Omental fat pad (tissue), 4 donors: ENCODE data around the gene BICC1. TPM values are rescaled to one million over a fixed set of nuclear protein-coding genes. Genes with fewer than 3 reads are reported as not detected.
A peak's percentile ranks its signal among the peaks of the same experiment; 100 is the strongest.

Experiments used
- ATAC-seq: fragments of 150-250 bp; one replicate; pipeline ENCODE4 v1.9.1; 2016; ENCODE audit warnings: mild to moderate bottlenecking, moderate library complexity; ENCODE audit not compliant: low FRiP score
- DNase-seq: peaks from one replicate; pipeline ENCODE4 v3.0.0-alpha.2; 2019; ENCODE audit warnings: low spot score
- total RNA-seq, 4 donors: library from RNA; depleted of rRNA; stranded (reverse); fragments of >200 nt; gene quantifications; one replicate each; pipeline ENCODE4 v1.1.0, GENCODE V29; 2016
- TF ChIP-seq, protein P1 (sequence below), 3 donors: fragments of 450-650 bp; IDR thresholded peaks; one replicate each; pipeline ENCODE4 v1.5.1; 2016 to 2017; ENCODE audit warnings: antibody characterized with exemption in 3 of 3, mild to moderate bottlenecking in 3 of 3, moderate library complexity in 2 of 3

Gene BICC1
- total RNA-seq, 4 donors from 2014 or later, result 14.8 to 44.6 (median 27.2) TPM

DNA sequence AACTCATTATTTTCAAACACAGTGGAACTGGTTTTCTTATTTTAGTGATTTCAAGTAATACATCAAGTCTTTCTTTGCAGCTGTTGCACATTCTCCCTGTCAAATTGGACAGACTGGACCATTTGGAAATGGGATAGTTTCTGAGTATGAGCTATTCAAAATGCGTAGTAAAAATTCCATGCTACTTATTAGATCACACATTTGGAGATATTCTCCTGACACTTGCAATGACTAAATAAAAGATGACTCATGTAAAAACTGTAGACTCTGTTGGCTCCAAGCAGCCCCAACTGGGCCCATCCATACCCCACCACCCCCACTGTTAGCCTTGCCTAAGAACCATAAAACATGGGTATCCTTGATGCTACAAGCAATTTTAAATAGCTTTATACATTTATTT, 25.9 kb upstream of the BICC1 start:
- DNase-seq (no peak), ATAC-seq (peak; percentile 41)
- TF ChIP-seq, protein P1, sequence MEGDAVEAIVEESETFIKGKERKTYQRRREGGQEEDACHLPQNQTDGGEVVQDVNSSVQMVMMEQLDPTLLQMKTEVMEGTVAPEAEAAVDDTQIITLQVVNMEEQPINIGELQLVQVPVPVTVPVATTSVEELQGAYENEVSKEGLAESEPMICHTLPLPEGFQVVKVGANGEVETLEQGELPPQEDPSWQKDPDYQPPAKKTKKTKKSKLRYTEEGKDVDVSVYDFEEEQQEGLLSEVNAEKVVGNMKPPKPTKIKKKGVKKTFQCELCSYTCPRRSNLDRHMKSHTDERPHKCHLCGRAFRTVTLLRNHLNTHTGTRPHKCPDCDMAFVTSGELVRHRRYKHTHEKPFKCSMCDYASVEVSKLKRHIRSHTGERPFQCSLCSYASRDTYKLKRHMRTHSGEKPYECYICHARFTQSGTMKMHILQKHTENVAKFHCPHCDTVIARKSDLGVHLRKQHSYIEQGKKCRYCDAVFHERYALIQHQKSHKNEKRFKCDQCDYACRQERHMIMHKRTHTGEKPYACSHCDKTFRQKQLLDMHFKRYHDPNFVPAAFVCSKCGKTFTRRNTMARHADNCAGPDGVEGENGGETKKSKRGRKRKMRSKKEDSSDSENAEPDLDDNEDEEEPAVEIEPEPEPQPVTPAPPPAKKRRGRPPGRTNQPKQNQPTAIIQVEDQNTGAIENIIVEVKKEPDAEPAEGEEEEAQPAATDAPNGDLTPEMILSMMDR (IDR thresholded peaks at IDR 0.05), result no peak

DNA sequence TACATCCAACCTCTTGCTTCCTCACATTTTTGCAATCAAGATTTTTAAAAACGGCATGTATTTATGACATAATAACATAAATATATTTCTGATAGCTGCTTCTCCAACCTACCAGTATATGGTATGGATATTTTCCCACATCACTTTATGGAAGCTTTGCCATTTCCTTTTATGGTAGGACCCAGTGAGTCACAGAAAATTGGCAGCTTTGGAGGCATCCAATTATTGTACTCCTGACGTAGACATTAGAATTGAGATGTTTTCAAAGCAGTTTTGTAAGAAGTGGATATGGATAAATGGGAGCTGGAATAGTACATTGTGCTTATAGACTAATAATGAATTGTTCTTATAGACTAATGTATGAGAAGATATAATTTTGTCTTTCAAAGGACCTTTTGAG, 23.8 kb upstream of the BICC1 start:
- ATAC-seq (no peak), DNase-seq (no peak)
- TF ChIP-seq, protein P1 (IDR thresholded peaks at IDR 0.05), result no peak

DNA sequence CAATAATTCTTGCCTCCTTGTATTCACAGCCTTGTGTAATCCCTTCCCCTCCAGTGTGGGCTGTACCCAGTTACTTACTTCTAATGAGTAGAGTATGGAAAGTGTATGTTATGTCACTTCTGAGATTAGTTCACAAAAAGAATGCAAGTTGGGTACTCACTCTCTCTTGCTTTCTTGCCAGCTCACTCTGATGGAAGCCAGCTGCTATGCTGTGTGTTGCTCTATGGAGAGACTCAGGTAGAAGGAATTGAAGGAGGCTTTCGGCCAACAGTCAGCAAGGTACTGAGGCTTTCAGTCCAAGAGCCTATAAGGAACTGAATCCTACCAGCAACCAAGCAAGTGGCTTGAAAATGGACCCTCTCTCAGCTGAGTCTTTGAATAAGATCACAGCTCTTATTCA, 9.7 kb upstream of the BICC1 start:
- ATAC-seq (no peak), DNase-seq (no peak)
- TF ChIP-seq, protein P1 (IDR thresholded peaks at IDR 0.05), result no peak

DNA sequence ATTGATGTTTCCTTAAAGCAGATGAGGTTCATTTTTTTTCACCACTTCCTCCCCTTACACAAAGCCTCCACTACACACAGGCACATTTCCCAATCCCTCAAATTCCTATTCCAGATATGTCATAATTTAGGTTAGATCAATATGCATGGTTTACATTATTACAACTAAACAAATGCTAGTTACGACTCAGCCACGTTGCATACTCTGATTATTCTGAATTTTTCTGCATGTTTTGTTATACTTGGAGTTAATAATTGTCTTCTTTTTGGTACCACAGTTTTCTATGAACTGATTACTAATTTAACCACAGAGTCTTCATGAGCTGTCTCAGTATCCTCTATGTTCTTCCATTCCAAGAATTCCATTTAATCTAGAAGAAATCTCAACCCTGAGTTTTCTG, 4.4 kb upstream of the BICC1 start:
- TF ChIP-seq, protein P1 (IDR thresholded peaks at IDR 0.05), result no peak
- ATAC-seq, result no peak
- no peak for DNase-seq

DNA sequence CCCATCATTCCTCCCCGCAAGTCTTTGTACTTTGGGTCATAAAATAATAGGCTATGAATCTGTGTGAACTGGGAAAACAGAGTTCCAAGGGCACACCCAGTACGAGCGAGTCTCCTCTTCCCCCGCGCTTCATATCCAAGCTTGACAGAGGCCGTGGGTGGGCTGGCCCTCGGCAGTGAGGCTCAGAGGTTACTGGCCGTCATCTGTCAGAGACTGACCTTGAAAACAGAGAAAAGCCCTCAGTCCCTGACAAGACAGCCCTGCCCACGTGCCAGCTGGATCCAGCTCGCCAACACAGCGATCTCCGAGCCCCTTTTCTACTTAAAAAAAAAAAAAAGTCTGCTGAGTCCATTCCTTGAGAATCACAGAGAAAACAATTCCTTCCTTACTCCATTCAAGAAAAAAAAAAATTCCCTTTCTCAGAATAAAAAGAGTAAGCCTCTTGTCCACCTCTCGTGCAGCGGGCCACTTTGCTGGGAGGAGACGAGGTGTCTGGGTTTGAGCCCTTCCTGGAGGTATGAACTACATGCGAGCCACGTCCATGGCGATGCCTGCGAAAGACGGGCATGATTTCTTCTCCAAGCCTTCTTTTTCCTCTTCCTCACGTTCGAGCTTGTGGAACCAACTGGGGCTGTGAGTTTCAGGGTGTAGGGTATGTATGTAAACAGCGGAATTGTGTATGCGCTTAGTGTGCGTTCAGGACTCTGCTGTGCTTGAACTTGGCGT, 744 bp upstream of the BICC1 start:
- TF ChIP-seq, protein P1 (IDR thresholded peaks at IDR 0.05), result no peak
- ATAC-seq (peak; percentile 66), DNase-seq (no peak)

DNA sequence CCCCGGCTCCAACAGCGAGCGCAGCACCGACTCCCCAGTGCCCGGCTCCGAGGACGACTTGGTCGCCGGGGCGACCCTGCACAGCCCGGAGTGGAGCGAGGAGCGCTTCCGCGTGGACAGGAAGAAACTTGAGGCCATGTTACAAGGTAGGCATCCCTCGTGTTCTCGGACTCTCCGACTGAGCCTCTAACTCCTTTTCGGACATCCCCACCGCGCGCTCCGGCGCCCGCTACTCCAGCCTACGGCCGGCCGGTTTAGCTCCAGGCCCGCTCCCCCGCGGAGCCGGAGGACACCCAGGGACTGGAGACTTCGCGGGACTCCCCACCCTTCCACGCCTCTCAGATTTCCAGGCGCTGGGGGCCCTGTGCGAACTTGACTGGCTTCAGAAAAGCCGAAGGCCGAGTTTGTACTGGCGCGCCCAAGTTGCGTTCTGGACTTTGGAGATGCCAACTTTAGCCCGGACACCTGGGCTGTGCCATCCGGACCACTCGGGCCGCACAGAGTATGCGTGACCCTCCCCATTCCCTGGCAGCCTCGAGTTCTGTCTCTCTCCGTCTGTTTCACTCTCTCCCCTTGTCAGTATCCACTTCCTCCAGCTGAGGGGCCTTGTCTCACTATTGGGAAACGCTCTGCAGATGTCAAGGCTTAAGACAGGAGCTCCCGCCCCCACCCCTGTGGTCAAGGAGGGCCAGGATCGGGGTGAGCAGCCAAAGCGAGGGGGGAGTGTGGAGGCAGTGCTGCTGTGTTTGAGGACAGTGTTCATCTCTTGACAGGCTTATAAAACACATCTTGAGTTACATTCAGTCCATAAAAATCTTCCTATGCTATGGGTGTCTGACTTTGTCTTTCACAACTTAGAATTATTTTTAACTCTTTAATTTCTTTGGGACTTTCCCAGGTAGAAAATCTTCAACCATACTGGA, 777 bp downstream of the BICC1 start:
- DNase-seq (peak; percentile 40), ATAC-seq (peak; percentile 67)
- TF ChIP-seq, protein P1 (IDR thresholded peaks at IDR 0.05), result no peak
